Endothelial cell of umbilical vein (primary cell): ENCODE results near the gene EVC. TPM values are rescaled to one million over a fixed set of nuclear protein-coding genes. Genes with fewer than 3 reads are reported as not detected.

ENCODE experiments used
- BruUV-seq: library from RNA; stranded (reverse); fragments of 400-500 nt; replicated peaks from 2 replicates; lab custom pipeline; 2021; lab: Mats Ljungman, UMichigan
- CTCF ChIA-PET: fragments of 300-600, 350-600 bp; sonication (Branson Sonifier 250); formaldehyde crosslinking; loops from one replicate; lab custom pipeline; 2021; ENCODE audit warnings: antibody characterized with exemption, inconsistent platforms; lab: Charles Lee
- POLR2A ChIA-PET: fragments of 300-600, 350-600 bp; sonication (Branson Sonifier 250); formaldehyde crosslinking; loops from one replicate; lab custom pipeline; 2021; ENCODE audit warnings: antibody characterized with exemption, inconsistent platforms; lab: Charles Lee
- DNase-seq: peaks from one replicate; pipeline ENCODE4 v3.0.0-alpha.2; 2011; ENCODE audit warnings: low read depth, low spot score
- FAIRE-seq: peaks from 2 replicates; lab custom pipeline; 2011; peaks lifted over from hg19 to GRCh38; lab: Jason Lieb, UNC
- H2AFZ ChIP-seq: 2 replicates; pipeline ENCODE4 v1.6.0; 2012; ENCODE audit warnings: low read depth, low read length, control low read depth, inconsistent platforms
- H3K27ac ChIP-seq: 2 replicates; pipeline ENCODE4 v1.5.1; 2011; ENCODE audit warnings: low read depth, mild to moderate bottlenecking, control low read depth, low read length, moderate library complexity; ENCODE audit not compliant: insufficient read depth
- H3K27me3 ChIP-seq, 2 experiments: 2 replicates each; pipeline versions ENCODE4 v1.6.0 to v1.6.1; 2011; ENCODE audit warnings: low read length in 2 of 2, mixed read lengths in 1 of 2; ENCODE audit not compliant: control insufficient read depth in 2 of 2, insufficient read depth in 2 of 2
- H3K36me3 ChIP-seq, 2 experiments: 2 replicates in 1 of 2; 3 replicates in 1 of 2; pipeline ENCODE4 v1.5.1; 2011; ENCODE audit warnings: low read length in 2 of 2, mild to moderate bottlenecking in 1 of 2, moderate library complexity in 1 of 2; ENCODE audit not compliant: control insufficient read depth in 2 of 2, insufficient read depth in 2 of 2; ENCODE audit errors: extremely low read depth in 1 of 2
- H3K4me1 ChIP-seq: 3 replicates; pipeline ENCODE4 v1.5.1; 2011; ENCODE audit warnings: mild to moderate bottlenecking, low read length; ENCODE audit not compliant: control insufficient read depth, insufficient read depth; ENCODE audit errors: extremely low read depth
- H3K4me2 ChIP-seq: 2 replicates; pipeline ENCODE4 v1.6.1; 2011; ENCODE audit warnings: low read length, control low read depth, mixed read lengths; ENCODE audit not compliant: insufficient read depth
- H3K4me3 ChIP-seq, 3 experiments: fragments of 200-600 bp in 1 of 3; sonication (generic), shearing (Covaris generic) in 1 of 3; replicated peaks in 1 of 3; 2 replicates each; pipeline ENCODE4 v1.5.1; 2011 to 2016; ENCODE audit warnings: control low read depth in 3 of 3, low read length in 3 of 3, mild to moderate bottlenecking in 2 of 3, inconsistent platforms in 1 of 3, low read depth in 1 of 3, moderate library complexity in 1 of 3; ENCODE audit not compliant: insufficient read depth in 1 of 3
- H3K79me2 ChIP-seq: 2 replicates; pipeline ENCODE4 v1.6.0; 2012; ENCODE audit warnings: low read length, inconsistent platforms; ENCODE audit not compliant: control insufficient read depth, insufficient read depth
- H3K9ac ChIP-seq: replicated peaks from 2 replicates; pipeline ENCODE3; 2011; ENCODE audit warnings: low read length, control low read depth; ENCODE audit not compliant: insufficient read depth; ENCODE audit errors: extremely low read depth
- H3K9me1 ChIP-seq: replicated peaks from 3 replicates; pipeline ENCODE4 v1.6.0; 2011; ENCODE audit warnings: mild to moderate bottlenecking, low read length; ENCODE audit not compliant: control insufficient read depth, insufficient read depth; ENCODE audit errors: extremely low read depth
- H3K9me3 ChIP-seq: replicated peaks from 2 replicates; pipeline ENCODE4 v1.5.1; 2012; ENCODE audit warnings: low read length, inconsistent platforms; ENCODE audit not compliant: control insufficient read depth, insufficient read depth
- H4K20me1 ChIP-seq: replicated peaks from 2 replicates; pipeline ENCODE3; 2011; ENCODE audit warnings: mild to moderate bottlenecking, low read length; ENCODE audit not compliant: control insufficient read depth, insufficient read depth; ENCODE audit errors: extremely low read depth
- CTCF ChIP-seq, 2 donors: IDR thresholded peaks; 1 replicate in 1 of 2; 2 replicates in 1 of 2; pipeline ENCODE4 v1.5.1; 2011; ENCODE audit warnings: low read length in 2 of 2, mild to moderate bottlenecking in 2 of 2, moderate library complexity in 2 of 2, control low read depth in 1 of 2, inconsistent platforms in 1 of 2, low read depth in 1 of 2; ENCODE audit not compliant: insufficient read depth in 1 of 2; ENCODE audit errors: extremely low read depth in 1 of 2
- FOS ChIP-seq: IDR thresholded peaks from 2 replicates; pipeline ENCODE4 v1.6.1; 2011; ENCODE audit warnings: mild to moderate bottlenecking, low read length, moderate library complexity, borderline replicate concordance; ENCODE audit not compliant: insufficient read depth
- GATA2 ChIP-seq: IDR thresholded peaks from 2 replicates; pipeline ENCODE4 v1.7.0; 2011; ENCODE audit warnings: low read depth, mild to moderate bottlenecking, moderate library complexity, mixed read lengths, low read length; ENCODE audit not compliant: insufficient read length, insufficient read depth
- MAX ChIP-seq: IDR thresholded peaks from 2 replicates; pipeline ENCODE4 v1.6.1; 2011; ENCODE audit not compliant: insufficient read depth, insufficient read length
- MYC ChIP-seq: IDR thresholded peaks from one replicate; pipeline ENCODE4 v1.6.1; 2011; ENCODE audit warnings: mild to moderate bottlenecking, low read depth, low read length
- POLR2AphosphoS5 ChIP-seq: IDR thresholded peaks from 2 replicates; pipeline ENCODE4 v1.6.1; 2012; ENCODE audit warnings: low read depth, mild to moderate bottlenecking, control low read depth, low read length, moderate library complexity; ENCODE audit not compliant: insufficient read depth
- dilution Hi-C: fragments of 300-500 bp; cut with MboI; formaldehyde crosslinking; loops from one replicate; pipeline ENCODE4 v1.15.0; 2019; ENCODE audit warnings: low sequenced_read_pairs; ENCODE audit not compliant: extremely low pct_ligation_motif_present
- intact Hi-C: fragments of 100-400 bp; cut with micrococcal nuclease; formaldehyde crosslinking; loops from one replicate; pipeline ENCODE4 v1.10.0; 2022
- polyA plus RNA-seq, 4 experiments: library from polyadenylated mRNA; depleted of rRNA in 3 of 4; stranded (reverse) in 3 of 4; unstranded in 1 of 4; fragments of >200 nt; gene quantifications; 2 replicates each; pipeline versions ENCODE4 v1.2.1 to v1.2.3, GENCODE V29; 2011 to 2012; ENCODE audit warnings: missing spikeins in 1 of 4
- total RNA-seq: library from RNA; stranded (reverse); gene quantifications from 2 replicates; pipeline ENCODE4 v1.2.3, GENCODE V29; 2021

The EVC gene
- total and polyA plus RNA-seq, 2 donors (not counting 3 experiments of a cell fraction or from before 2014, with no cell fraction given) = 6.3 to 31.6 TPM

- dilution Hi-C loops = no loop called here
- no peaks in the 10 kb centered on the region for H3K79me2 ChIP-seq
- no peak overlapping the region for H2AFZ ChIP-seq
- no peak overlapping the region for H3K9ac ChIP-seq
- no peaks in the 10 kb centered on the region for H3K4me1 ChIP-seq
- no peak overlapping the region for H3K27ac ChIP-seq
- H3K36me3 ChIP-seq = peaks cover 2 to 22% of the 10 kb centered on the region in 2 experiments
- intact Hi-C loops = no loop called here
- no peaks in the 10 kb centered on the region for H3K27me3 ChIP-seq
- no peak for FAIRE-seq
- no peak for DNase-seq
- POLR2A ChIA-PET = no interaction called here
- BruUV-seq = no TSS peak
- CTCF ChIA-PET = no interaction called here
- H3K4me2 ChIP-seq = no peak overlapping the region
- no peaks in the 10 kb centered on the region for H4K20me1 ChIP-seq
- H3K4me3 ChIP-seq = no peak overlapping the region
- H3K9me1 ChIP-seq = no peaks in the 10 kb centered on the region
- TF ChIP-seq FOS = no peak
- TF ChIP-seq MYC = no peak
- no peak for TF ChIP-seq MAX
- no peak for TF ChIP-seq CTCF (IDR thresholded peaks at IDR 0.05; ENCODE audit: extremely low read depth in 1 of 2, insufficient read depth in 1 of 2, low read depth in 1 of 2, low read length in 2 of 2)
- no peak for TF ChIP-seq POLR2AphosphoS5
- TF ChIP-seq GATA2 = no peak
- H3K9me3 ChIP-seq = no peaks in the 10 kb centered on the region
Observed at GRCh38 chr4:5816851-5817375, 105.9 kb downstream of the EVC start.
